Activated CD4-positive, alpha-beta T cell treated with anti-CD3 and anti-CD28 coated beads, Interleukin-2, amount 10 ng/mL, durations not matched to agents 7 days and 5 days (primary cell): ENCODE results near the gene TOR2A. TPM values are rescaled to one million over a fixed set of nuclear protein-coding genes. Genes with fewer than 3 reads are reported as not detected.
A peak's percentile ranks its signal among the peaks of the same experiment; 100 is the strongest.

Experiments
- CTCF ChIA-PET: fragments of 350-600 bp; sonication (Branson Sonifier 250); formaldehyde crosslinking; loops from one replicate; lab custom pipeline; 2021; ENCODE audit warnings: antibody characterized with exemption; lab: Charles Lee
- POLR2A ChIA-PET: fragments of 350-600 bp; sonication (Branson Sonifier 250); formaldehyde crosslinking; loops from one replicate; lab custom pipeline; 2021; ENCODE audit warnings: antibody characterized with exemption; lab: Charles Lee
- DNase-seq: peaks from one replicate; pipeline ENCODE4 v3.0.0-alpha.2; 2020
- H3K27ac Mint-ChIP-seq: one replicate; pipeline ENCODE4 v1.8.0; 2021; ENCODE audit warnings: mild to moderate bottlenecking, moderate library complexity, mixed read lengths
- H3K27me3 Mint-ChIP-seq: one replicate; pipeline ENCODE4 v1.8.0; 2021; ENCODE audit warnings: mixed read lengths
- H3K36me3 Mint-ChIP-seq: one replicate; pipeline ENCODE4 v1.8.0; 2021; ENCODE audit warnings: low read depth, mixed read lengths
- H3K4me1 Mint-ChIP-seq: one replicate; pipeline ENCODE4 v1.8.0; 2021; ENCODE audit warnings: mixed read lengths
- H3K4me3 Mint-ChIP-seq: one replicate; pipeline ENCODE4 v1.8.0; 2021; ENCODE audit warnings: mild to moderate bottlenecking, moderate library complexity, mixed read lengths
- H3K9me3 Mint-ChIP-seq: one replicate; pipeline ENCODE4 v1.8.0; 2021; ENCODE audit warnings: mixed read lengths
- total RNA-seq, 2 experiments: library from RNA; stranded (reverse); gene quantifications; one replicate each; pipeline ENCODE4 v1.2.3, GENCODE V29; 2021

The TOR2A gene
- total RNA-seq, 2 experiments from 2014 or later, result 21.7 to 24.0 TPM

- ChIA-PET POLR2A (no interaction called here), CTCF (interaction anchor here (0.8 to 1.6 kb wide), 2 partner anchors 10 to 19 kb away, joined by 3 to 5 read pairs; partner anchors contain the start of gene TOR2A)
- H3K36me3 Mint-ChIP-seq, result peaks cover 19% of the 10 kb centered on the region
- DNase-seq, result no peak
- no peak overlapping the region for H3K4me3 Mint-ChIP-seq
- peaks cover 2% of the 10 kb centered on the region for H3K4me1 Mint-ChIP-seq
- no peak overlapping the region for H3K27ac Mint-ChIP-seq
- no peaks in the 10 kb centered on the region for H3K9me3 Mint-ChIP-seq
- no peaks in the 10 kb centered on the region for H3K27me3 Mint-ChIP-seq
Measured at GRCh38 chr9:127753622-127754021, 18.5 kb upstream of the TOR2A start.

DNA sequence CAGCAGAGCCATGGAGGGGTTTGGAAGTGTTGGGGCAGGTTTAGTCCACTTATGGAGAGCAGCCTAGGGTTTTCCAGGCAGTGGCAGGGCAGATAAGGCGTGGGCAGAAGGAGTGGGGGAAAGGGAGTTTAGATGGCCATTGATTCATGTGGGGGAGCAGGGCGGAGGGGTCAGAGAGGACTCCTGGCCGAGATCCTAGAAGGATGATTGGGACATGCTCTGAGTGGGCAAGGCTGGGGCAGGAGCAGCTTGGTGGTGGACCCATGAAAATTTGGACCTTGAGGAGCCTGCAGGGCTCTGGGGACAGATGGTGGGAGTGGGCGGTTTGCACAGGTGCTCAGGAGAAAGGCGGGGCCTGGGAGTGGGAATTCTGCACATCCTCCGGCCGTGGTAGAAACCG lies 18.1 kb upstream of the TOR2A start:
- Mint-ChIP-seq H3K36me3 (peaks cover 19% of the 10 kb centered on the region), H3K27me3 (no peaks in the 10 kb centered on the region), H3K27ac (no peak overlapping the region), H3K4me3 (no peak overlapping the region), H3K9me3 (no peaks in the 10 kb centered on the region), H3K4me1 (no peaks in the 10 kb centered on the region)
- DNase-seq, result no peak
- ChIA-PET CTCF (interaction anchor here (1.6 kb wide), 1 partner anchor 18 kb away, joined by 5 read pairs; the partner anchor contains the start of gene TOR2A), POLR2A (no interaction called here)

GRCh38 chr9:127751269-127752054 lies 16.4 kb upstream of the TOR2A start:
- POLR2A ChIA-PET, result interaction anchor here (0.6 kb wide), 1 partner anchor 26 kb away, joined by 3 read pairs; no protein-coding TSS in a partner anchor
- no peaks in the 10 kb centered on the region for H3K27me3 Mint-ChIP-seq
- no peak overlapping the region for H3K4me3 Mint-ChIP-seq
- no peaks in the 10 kb centered on the region for H3K9me3 Mint-ChIP-seq
- peaks cover 29% of the 10 kb centered on the region for H3K36me3 Mint-ChIP-seq
- H3K27ac Mint-ChIP-seq, result no peak overlapping the region
- CTCF ChIA-PET, result no interaction called here
- no peak for DNase-seq
- peaks cover 5% of the 10 kb centered on the region for H3K4me1 Mint-ChIP-seq

GRCh38 chr9:127749090-127749787 lies 14.1 kb upstream of the TOR2A start:
- ChIA-PET POLR2A (no interaction called here), CTCF (no interaction called here)
- Mint-ChIP-seq H3K36me3 (peaks cover 41% of the 10 kb centered on the region), H3K9me3 (no peaks in the 10 kb centered on the region), H3K27ac (no peak overlapping the region), H3K4me1 (peaks cover 5% of the 10 kb centered on the region), H3K4me3 (no peak overlapping the region), H3K27me3 (no peaks in the 10 kb centered on the region)
- DNase-seq, result no peak

- no peaks in the 10 kb centered on the region for H3K27me3 Mint-ChIP-seq
- H3K9me3 Mint-ChIP-seq, result no peaks in the 10 kb centered on the region
- peaks cover 47% of the 10 kb centered on the region for H3K36me3 Mint-ChIP-seq
- H3K4me1 Mint-ChIP-seq, result peaks cover 5% of the 10 kb centered on the region
- DNase-seq, result peak; percentile 47
- H3K4me3 Mint-ChIP-seq, result no peak overlapping the region
- ChIA-PET CTCF (interaction anchor here (0.9 to 1.7 kb wide), 4 partner anchors 12 to 244 kb away, joined by 3 to 6 read pairs (median 4); partner anchors contain the start of gene TOR2A), POLR2A (interaction anchor here (0.6 kb wide), 2 partner anchors 72 to 168 kb away, joined by 3 to 7 read pairs; no protein-coding TSS in a partner anchor)
- H3K27ac Mint-ChIP-seq, result peak overlapping the region; percentile 36
Measured at GRCh38 chr9:127746959-127747569, 12.0 kb upstream of the TOR2A start.

DNA sequence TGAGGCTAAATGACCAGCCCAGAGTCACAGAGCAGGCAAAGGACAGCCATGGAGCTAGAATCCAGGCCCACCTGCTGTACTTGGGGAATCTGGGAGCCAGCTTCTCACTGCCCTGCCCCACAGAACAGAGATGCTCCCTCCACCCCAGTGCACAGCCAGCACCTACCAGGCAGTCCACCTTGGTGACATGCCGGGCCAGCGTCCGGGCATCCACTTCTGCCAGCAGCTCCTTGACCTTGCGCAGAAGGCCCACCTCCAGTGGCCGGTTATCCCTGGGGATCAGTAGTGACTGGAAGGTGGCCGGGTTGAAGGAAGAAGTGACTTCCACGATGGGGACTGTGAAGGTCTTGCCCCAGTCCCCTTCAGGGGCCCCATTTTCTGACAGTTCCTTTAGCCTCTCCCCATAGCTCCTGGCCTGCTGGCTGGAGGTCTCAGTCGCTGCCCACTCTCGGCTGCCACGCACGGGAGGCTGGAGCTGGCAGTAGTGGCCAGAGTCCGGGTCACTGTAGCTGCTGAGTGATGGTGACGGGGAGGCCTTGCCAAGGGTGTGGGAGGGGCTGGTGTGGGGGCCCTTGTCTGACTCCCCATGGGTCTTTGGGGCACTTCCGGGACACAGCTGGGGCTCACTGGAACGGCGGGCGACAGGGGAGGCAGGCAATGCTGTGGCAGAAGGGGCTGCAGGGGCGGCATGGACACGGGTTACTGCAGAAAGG lies 9.5 kb upstream of the TOR2A start:
- POLR2A ChIA-PET, result no interaction called here
- Mint-ChIP-seq H3K4me1 (peaks cover 5% of the 10 kb centered on the region), H3K27me3 (no peaks in the 10 kb centered on the region), H3K27ac (no peak overlapping the region), H3K4me3 (no peak overlapping the region), H3K9me3 (no peaks in the 10 kb centered on the region), H3K36me3 (peaks cover 45% of the 10 kb centered on the region)
- DNase-seq, result no peak
- CTCF ChIA-PET, result interaction anchor here (0.6 to 4.3 kb wide), 5 partner anchors 9 to 26 kb away, joined by 3 to 29 read pairs (median 5); partner anchors contain the start of gene TOR2A

GRCh38 chr9:127742435-127743088 lies 7.5 kb upstream of the TOR2A start:
- H3K36me3 Mint-ChIP-seq, result peaks cover 46% of the 10 kb centered on the region
- no peak for DNase-seq
- POLR2A ChIA-PET, result no interaction called here
- CTCF ChIA-PET, result interaction anchor here (2.9 to 4.3 kb wide), 2 partner anchors 7 to 179 kb away, joined by 9 to 29 read pairs; partner anchors contain the start of gene TOR2A
- H3K4me1 Mint-ChIP-seq, result peaks cover 5% of the 10 kb centered on the region
- no peaks in the 10 kb centered on the region for H3K9me3 Mint-ChIP-seq
- H3K27me3 Mint-ChIP-seq, result no peaks in the 10 kb centered on the region
- H3K27ac Mint-ChIP-seq, result no peak overlapping the region
- H3K4me3 Mint-ChIP-seq, result no peak overlapping the region

GRCh38 chr9:127741831-127742434 lies 6.8 kb upstream of the TOR2A start:
- ChIA-PET POLR2A (no interaction called here), CTCF (interaction anchor here (0.7 to 4.3 kb wide), 4 partner anchors 7 to 443 kb away, joined by 3 to 29 read pairs (median 6); partner anchors contain the start of gene TOR2A)
- H3K27ac Mint-ChIP-seq, result no peak overlapping the region
- no peaks in the 10 kb centered on the region for H3K27me3 Mint-ChIP-seq
- H3K9me3 Mint-ChIP-seq, result no peaks in the 10 kb centered on the region
- DNase-seq, result no peak
- H3K4me3 Mint-ChIP-seq, result no peak overlapping the region
- peaks cover 48% of the 10 kb centered on the region for H3K36me3 Mint-ChIP-seq
- peaks cover 4% of the 10 kb centered on the region for H3K4me1 Mint-ChIP-seq

- ChIA-PET POLR2A (no interaction called here), CTCF (interaction anchor here (1.0 to 2.9 kb wide), 2 partner anchors 27 to 182 kb away, joined by 4 to 9 read pairs; no protein-coding TSS in a partner anchor)
- peaks cover 33% of the 10 kb centered on the region for H3K36me3 Mint-ChIP-seq
- H3K27me3 Mint-ChIP-seq, result no peaks in the 10 kb centered on the region
- H3K4me3 Mint-ChIP-seq, result no peak overlapping the region
- no peak overlapping the region for H3K27ac Mint-ChIP-seq
- peaks cover 15% of the 10 kb centered on the region for H3K4me1 Mint-ChIP-seq
- DNase-seq, result no peak
- no peaks in the 10 kb centered on the region for H3K9me3 Mint-ChIP-seq
Measured at GRCh38 chr9:127739614-127740330, 4.7 kb upstream of the TOR2A start.

DNA sequence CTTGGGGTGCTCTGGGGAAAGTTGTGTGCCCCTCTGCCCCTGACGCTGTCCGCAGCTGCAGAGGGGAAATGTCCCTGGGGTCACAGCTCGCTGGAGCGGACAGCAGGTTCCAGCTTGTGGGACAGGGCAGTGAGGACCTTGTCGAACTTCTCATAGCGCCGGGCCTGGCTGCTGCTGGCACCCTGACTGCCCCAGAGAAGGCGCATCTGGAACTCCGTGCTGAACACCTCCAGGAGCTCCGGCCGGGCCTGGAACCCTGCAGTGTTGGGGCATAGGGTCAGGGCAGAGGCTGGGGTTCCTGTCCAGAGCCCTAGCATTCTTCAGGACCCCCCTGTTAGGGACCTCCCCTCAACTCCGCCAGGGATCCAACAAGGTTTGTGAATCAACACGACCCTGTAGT lies 3.6 kb upstream of the TOR2A start:
- Mint-ChIP-seq H3K36me3 (peaks cover 33% of the 10 kb centered on the region), H3K4me1 (peaks cover 24% of the 10 kb centered on the region), H3K4me3 (no peak overlapping the region)

More for the DNA sequence above, 3.6 kb upstream of the TOR2A start:
- Mint-ChIP-seq H3K27ac (no peak overlapping the region), H3K27me3 (no peaks in the 10 kb centered on the region), H3K9me3 (no peaks in the 10 kb centered on the region)
- CTCF ChIA-PET, result no interaction called here
- no peak for DNase-seq
- POLR2A ChIA-PET, result no interaction called here
